Spleen (tissue), 7 donors: Measurements from ENCODE around the gene ZNF397.

Source experiments
- CTCF ChIP-seq, 11 experiments: fragments of 200-600 bp in 7 of 11; fragments of 450-650 bp in 4 of 11; sonication (generic) in 4 of 11; IDR thresholded peaks in 8 of 11; conservative IDR thresholded peaks in 3 of 11; 1 replicate in 7 of 11; 2 replicates in 4 of 11; pipeline versions ENCODE4 v1.4.0 to v1.8.0; 2016 to 2021; ENCODE audit warnings: antibody characterized with exemption in 11 of 11, inconsistent platforms in 4 of 11, mild to moderate bottlenecking in 1 of 11
- POLR2AphosphoS5 ChIP-seq, 3 donors: sonication (generic); formaldehyde crosslinking; IDR thresholded peaks; one replicate each; pipeline ENCODE4 v1.5.1; 2017; ENCODE audit warnings: antibody characterized with exemption in 3 of 3
- donor health status: DM: no; HTN: no; CAD: no; lungs with moderate emphysema.
- donor health status: DM: no; HTN: no; CAD: no.
- donor health status: DM: no; HTN: no; CAD: no.

- TF ChIP-seq CTCF (IDR thresholded peaks at IDR 0.05 in 8 of 11, conservative IDR thresholded peaks at IDR 0.05 in 3 of 11) (no peak), POLR2AphosphoS5 (IDR thresholded peaks at IDR 0.05) (no peak)
These were observed 30.8 kb downstream of the ZNF397 start for GRCh38 chr18:35271656-35272055.
